ENCODE results near the gene MPRIP. TPM values are rescaled to one million over a fixed set of nuclear protein-coding genes. Genes with fewer than 3 reads are reported as not detected.

Gene MPRIP
- total and polyA plus RNA-seq, 2 of the 13 experiments (the other 11 are each of a cell fraction or from before 2014, with no cell fraction given) = 50.2 to 52.4 TPM

DNA sequence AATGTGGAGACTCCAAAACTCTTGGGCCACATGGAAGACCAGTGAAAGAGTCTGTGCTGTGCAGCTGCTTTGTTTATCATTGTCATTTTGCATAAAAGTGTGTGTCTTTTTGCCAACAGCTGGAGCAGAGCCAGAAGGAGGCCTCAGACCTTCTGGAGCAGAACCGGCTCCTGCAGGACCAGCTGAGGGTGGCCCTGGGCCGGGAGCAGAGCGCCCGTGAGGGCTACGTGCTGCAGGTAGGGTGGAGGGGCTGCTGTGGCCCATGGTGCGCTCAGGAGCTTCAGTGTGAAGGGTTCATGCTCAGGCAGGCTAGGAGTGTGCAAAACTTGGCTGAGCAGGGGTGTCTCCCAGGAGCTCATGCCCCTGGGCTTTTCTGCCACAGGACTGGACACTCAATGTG is 118.9 kb downstream of the MPRIP start:
- ATAC-seq (no peak), FAIRE-seq (no peak), DNase-seq (ENCODE audit: low spot score) (no peak)
- Histone ChIP-seq H3K4me2 (ENCODE audit: low read depth, low read length) (no peak overlapping the region), H3K4me3 (replicated peaks in 1 of 3; ENCODE audit: insufficient read depth in 1 of 3, low read depth in 2 of 3, low read length in 3 of 3) (no peak overlapping the region), H3K9me3 (ENCODE audit: low read length) (no peaks in the 10 kb centered on the region), H3K27me3 (ENCODE audit: control insufficient read depth in 1 of 2, insufficient read depth in 2 of 2, low read length in 2 of 2) (no peaks in the 10 kb centered on the region), H4K20me1 (ENCODE audit: insufficient read depth, low read length) (no peaks in the 10 kb centered on the region), H3K36me3 (replicated peaks in 1 of 2; ENCODE audit: control insufficient read depth in 1 of 2, insufficient read depth in 2 of 2, low read length in 2 of 2) (peaks cover 18 to 72% of the 10 kb centered on the region in 2 experiments), H3K79me2 (ENCODE audit: insufficient read depth, low read length) (no peaks in the 10 kb centered on the region), H3K9ac (ENCODE audit: insufficient read depth, low read depth, low read length) (no peak overlapping the region), H2AFZ (ENCODE audit: low read length) (no peak overlapping the region), H3K27ac (ENCODE audit: extremely low read length, insufficient read depth, low read length) (no peak overlapping the region), H3K4me1 (ENCODE audit: insufficient read depth, low read length) (no peaks in the 10 kb centered on the region)
- CTCF ChIA-PET (ENCODE audit: low intra/inter-chr PET ratio, low total read pairs) = no interaction called here
- no TSS peak for BruUV-seq (replicated peaks)
- POLR2A ChIA-PET = no interaction called here
- in situ Hi-C loops (cut with HindIII; ENCODE audit: extremely low pct_ligation_motif_present, low pct_unique_long_range_greater_than_20kb) = no loop called here
- WGBS (ENCODE audit: low lambda C conversion rate) = 90% methylated on average over 6 of the region's 6 CpGs
- TF ChIP-seq, protein P1, sequence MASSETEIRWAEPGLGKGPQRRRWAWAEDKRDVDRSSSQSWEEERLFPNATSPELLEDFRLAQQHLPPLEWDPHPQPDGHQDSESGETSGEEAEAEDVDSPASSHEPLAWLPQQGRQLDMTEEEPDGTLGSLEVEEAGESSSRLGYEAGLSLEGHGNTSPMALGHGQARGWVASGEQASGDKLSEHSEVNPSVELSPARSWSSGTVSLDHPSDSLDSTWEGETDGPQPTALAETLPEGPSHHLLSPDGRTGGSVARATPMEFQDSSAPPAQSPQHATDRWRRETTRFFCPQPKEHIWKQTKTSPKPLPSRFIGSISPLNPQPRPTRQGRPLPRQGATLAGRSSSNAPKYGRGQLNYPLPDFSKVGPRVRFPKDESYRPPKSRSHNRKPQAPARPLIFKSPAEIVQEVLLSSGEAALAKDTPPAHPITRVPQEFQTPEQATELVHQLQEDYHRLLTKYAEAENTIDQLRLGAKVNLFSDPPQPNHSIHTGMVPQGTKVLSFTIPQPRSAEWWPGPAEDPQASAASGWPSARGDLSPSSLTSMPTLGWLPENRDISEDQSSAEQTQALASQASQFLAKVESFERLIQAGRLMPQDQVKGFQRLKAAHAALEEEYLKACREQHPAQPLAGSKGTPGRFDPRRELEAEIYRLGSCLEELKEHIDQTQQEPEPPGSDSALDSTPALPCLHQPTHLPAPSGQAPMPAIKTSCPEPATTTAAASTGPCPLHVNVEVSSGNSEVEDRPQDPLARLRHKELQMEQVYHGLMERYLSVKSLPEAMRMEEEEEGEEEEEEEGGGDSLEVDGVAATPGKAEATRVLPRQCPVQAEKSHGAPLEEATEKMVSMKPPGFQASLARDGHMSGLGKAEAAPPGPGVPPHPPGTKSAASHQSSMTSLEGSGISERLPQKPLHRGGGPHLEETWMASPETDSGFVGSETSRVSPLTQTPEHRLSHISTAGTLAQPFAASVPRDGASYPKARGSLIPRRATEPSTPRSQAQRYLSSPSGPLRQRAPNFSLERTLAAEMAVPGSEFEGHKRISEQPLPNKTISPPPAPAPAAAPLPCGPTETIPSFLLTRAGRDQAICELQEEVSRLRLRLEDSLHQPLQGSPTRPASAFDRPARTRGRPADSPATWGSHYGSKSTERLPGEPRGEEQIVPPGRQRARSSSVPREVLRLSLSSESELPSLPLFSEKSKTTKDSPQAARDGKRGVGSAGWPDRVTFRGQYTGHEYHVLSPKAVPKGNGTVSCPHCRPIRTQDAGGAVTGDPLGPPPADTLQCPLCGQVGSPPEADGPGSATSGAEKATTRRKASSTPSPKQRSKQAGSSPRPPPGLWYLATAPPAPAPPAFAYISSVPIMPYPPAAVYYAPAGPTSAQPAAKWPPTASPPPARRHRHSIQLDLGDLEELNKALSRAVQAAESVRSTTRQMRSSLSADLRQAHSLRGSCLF (CRISPR knock-in tag; IDR thresholded peaks at IDR 0.05; ENCODE audit: borderline replicate concordance) = no peak
- TF ChIP-seq, protein P2, sequence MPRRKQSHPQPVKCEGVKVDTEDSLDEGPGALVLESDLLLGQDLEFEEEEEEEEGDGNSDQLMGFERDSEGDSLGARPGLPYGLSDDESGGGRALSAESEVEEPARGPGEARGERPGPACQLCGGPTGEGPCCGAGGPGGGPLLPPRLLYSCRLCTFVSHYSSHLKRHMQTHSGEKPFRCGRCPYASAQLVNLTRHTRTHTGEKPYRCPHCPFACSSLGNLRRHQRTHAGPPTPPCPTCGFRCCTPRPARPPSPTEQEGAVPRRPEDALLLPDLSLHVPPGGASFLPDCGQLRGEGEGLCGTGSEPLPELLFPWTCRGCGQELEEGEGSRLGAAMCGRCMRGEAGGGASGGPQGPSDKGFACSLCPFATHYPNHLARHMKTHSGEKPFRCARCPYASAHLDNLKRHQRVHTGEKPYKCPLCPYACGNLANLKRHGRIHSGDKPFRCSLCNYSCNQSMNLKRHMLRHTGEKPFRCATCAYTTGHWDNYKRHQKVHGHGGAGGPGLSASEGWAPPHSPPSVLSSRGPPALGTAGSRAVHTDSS (CRISPR knock-in tag; conservative IDR thresholded peaks at IDR 0.05) = no peak
- TF ChIP-seq PPARG (CRISPR knock-in tag; conservative IDR thresholded peaks at IDR 0.05) = no peak
- intact Hi-C loops (cut with micrococcal nuclease; ENCODE audit: unreplicated experiment) = no loop called here
